Esophagus (tissue), 2 donors: ENCODE measurements around the gene AFF1. TPM values are rescaled to one million over a fixed set of nuclear protein-coding genes. Genes with fewer than 3 reads are reported as not detected.
A peak's percentile ranks its signal among the peaks of the same experiment; 100 is the strongest.

Source experiments
- H3K27ac ChIP-seq, 2 donors: one replicate each; pipeline ENCODE4 v1.5.1; 2013; ENCODE audit warnings: low read depth in 2 of 2, mild to moderate bottlenecking in 2 of 2, inconsistent platforms in 1 of 2, low read length in 1 of 2, moderate library complexity in 1 of 2
- H3K27me3 ChIP-seq, 2 donors: one replicate each; pipeline ENCODE4 v1.6.1; 2013; ENCODE audit warnings: low read length in 2 of 2, control low read depth in 1 of 2, mild to moderate bottlenecking in 1 of 2; ENCODE audit not compliant: insufficient read depth in 2 of 2, control insufficient read depth in 1 of 2
- H3K36me3 ChIP-seq, 2 donors: one replicate each; pipeline ENCODE4 v1.6.1; 2013; ENCODE audit warnings: low read length in 1 of 2; ENCODE audit not compliant: control insufficient read depth in 2 of 2, insufficient read depth in 2 of 2
- H3K4me1 ChIP-seq, 2 donors: one replicate each; pipeline ENCODE4 v1.6.1; 2013; ENCODE audit warnings: low read length in 1 of 2; ENCODE audit not compliant: control insufficient read depth in 2 of 2, insufficient read depth in 2 of 2
- H3K4me3 ChIP-seq, 2 donors: one replicate each; pipeline ENCODE4 v1.5.1; 2013; ENCODE audit warnings: low read length in 2 of 2, mild to moderate bottlenecking in 2 of 2, low read depth in 1 of 2, moderate library complexity in 1 of 2
- H3K9me3 ChIP-seq, 2 donors: one replicate each; pipeline ENCODE4 v1.6.1; 2013; ENCODE audit warnings: mild to moderate bottlenecking in 2 of 2, low read depth in 1 of 2, low read length in 1 of 2, moderate library complexity in 1 of 2; ENCODE audit not compliant: control insufficient read depth in 2 of 2, insufficient read depth in 1 of 2
- WGBS, 2 donors: extraction: QIAGEN DNeasy Blood & Tissue Kit; methylation state at CpG; one replicate each; pipeline ENCODE4 v1.1.7; 2013; 5-methylcytosine and 5-hydroxymethylcytosine counted together
- polyA plus RNA-seq, 2 donors: library from polyadenylated mRNA; stranded (reverse); fragments of 200-250 nt; gene quantifications; one replicate each; pipeline ENCODE4 v1.2.3, GENCODE V29; 2013
- donor health status: healthy with polysubstance abuse.
- donor health status: Bipolar disorder and iron deficiency.

Gene AFF1
- polyA plus RNA-seq, 2 donors, result 7.5 to 10.4 TPM

DNA sequence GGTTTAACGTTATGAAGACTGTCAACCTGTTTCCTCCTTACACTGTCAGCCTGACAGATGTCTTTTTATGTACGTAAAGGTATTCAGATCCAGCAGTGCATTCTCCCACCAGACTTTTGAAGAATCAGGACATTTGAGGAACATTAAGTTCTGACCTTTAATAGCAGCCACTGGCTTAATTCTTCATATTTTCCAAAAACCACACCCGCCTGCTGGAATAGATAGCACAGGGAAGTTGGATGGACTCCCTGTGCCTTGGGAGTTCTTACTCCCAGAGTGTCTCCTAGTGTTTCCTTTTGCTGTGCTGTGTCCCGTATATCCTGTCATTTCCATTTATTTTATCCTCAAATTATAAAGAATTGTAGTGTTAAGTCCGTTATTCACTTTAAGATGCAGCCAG, 94.5 kb downstream of the AFF1 start:
- H3K36me3 ChIP-seq, result no peaks in the 10 kb centered on the region
- no peak overlapping the region for H3K4me3 ChIP-seq
- 50 to 54% methylated on average over 5 of the region's 5 CpGs for WGBS, 2 donors
- H3K4me1 ChIP-seq, result peaks cover 8 to 15% of the 10 kb centered on the region in 2 donors
- no peaks in the 10 kb centered on the region for H3K27me3 ChIP-seq
- H3K27ac ChIP-seq, result peak overlapping the region in 1 of 2 donors; percentile 13
- no peaks in the 10 kb centered on the region for H3K9me3 ChIP-seq

DNA sequence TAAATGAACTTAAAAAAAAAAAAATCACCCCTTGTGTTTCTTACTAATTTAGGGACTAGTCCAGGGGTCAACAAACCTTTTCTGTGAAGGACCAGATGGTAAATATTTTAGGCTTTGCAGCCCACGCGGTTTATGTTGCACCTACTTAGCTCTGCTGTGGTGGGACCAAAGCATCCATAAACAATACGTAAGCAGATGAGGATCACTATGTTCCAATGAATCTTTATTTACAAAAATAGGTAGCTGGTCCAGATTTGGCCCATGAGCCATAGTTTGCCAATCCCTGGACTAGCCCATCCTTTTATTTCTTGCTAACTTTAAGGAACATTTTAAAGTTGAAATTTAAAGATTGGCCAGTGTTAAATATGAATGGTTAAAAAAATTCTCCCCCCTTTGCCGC, 95.3 kb downstream of the AFF1 start:
- Histone ChIP-seq H3K27ac (no peak overlapping the region), H3K27me3 (no peaks in the 10 kb centered on the region), H3K4me1 (peaks cover 8 to 12% of the 10 kb centered on the region in 2 donors), H3K9me3 (no peaks in the 10 kb centered on the region), H3K36me3 (no peaks in the 10 kb centered on the region), H3K4me3 (no peak overlapping the region)
- 80 to 85% methylated on average over 4 of the region's 4 CpGs for WGBS, 2 donors

DNA sequence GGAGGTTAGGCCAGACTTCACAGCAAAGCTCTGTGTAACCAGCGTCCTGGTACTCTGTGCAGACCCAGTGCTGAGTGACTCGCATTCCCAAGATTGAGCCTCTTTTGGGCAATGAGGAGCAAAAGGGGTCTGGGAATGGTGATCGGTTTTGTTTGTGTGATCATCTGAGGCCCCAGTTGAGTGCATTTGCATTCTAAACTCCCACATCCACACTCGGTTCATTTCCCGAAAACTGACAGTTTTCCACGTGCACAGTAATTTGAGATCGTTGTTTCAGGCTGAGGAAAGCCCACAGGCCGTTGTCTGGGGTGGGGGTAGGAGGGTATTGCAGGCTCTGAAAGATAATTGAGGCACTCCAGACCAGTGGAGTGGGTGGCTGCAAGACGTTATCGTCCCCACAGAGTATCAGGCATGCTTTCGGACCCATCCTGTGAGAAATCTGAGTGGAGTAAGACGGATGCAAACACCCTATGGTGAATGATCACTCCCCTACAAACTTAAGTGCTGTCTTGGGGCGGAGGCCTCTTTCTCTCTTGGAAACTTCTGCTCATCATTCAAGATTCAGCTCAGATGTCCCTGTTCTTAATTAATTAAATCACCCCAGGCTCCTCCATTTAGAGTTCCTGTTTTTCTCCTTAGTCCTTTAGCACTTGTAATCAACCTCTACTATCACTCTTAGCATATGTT, 96.1 kb downstream of the AFF1 start:
- no peak overlapping the region for H3K4me3 ChIP-seq
- no peaks in the 10 kb centered on the region for H3K27me3 ChIP-seq
- H3K36me3 ChIP-seq, result no peaks in the 10 kb centered on the region
- H3K9me3 ChIP-seq, result no peaks in the 10 kb centered on the region
- WGBS, 2 donors, result 55 to 60% methylated on average over 13 of the region's 13 CpGs
- H3K27ac ChIP-seq, result peak overlapping the region; percentile 27 to 43
- H3K4me1 ChIP-seq, result peaks cover 6 to 8% of the 10 kb centered on the region in 2 donors

DNA sequence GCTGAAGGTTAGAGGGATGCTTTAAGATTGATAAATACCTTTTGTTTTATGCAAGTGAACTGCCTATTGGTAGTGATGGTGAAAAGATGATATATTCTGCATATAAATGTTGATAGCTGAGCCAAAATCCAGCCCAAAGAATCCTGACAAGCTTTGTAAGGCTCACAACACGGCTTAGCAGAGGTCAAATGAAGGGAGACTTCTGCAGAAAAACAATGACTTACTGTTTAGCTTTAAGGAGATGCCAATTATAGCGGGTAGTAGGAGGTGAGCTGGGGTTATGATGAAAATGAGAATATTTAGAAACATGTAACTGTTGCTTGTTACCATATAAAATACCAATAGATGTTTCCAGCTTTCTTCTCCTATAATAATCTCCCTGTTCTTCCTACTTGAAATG, 97.1 kb downstream of the AFF1 start:
- Histone ChIP-seq H3K27me3 (no peaks in the 10 kb centered on the region), H3K9me3 (no peaks in the 10 kb centered on the region), H3K4me3 (no peak overlapping the region), H3K36me3 (no peaks in the 10 kb centered on the region), H3K4me1 (peaks cover 2 to 8% of the 10 kb centered on the region in 2 donors), H3K27ac (no peak overlapping the region)
- WGBS, 2 donors, result 15 to 31% methylated on average over 2 of the region's 2 CpGs

DNA sequence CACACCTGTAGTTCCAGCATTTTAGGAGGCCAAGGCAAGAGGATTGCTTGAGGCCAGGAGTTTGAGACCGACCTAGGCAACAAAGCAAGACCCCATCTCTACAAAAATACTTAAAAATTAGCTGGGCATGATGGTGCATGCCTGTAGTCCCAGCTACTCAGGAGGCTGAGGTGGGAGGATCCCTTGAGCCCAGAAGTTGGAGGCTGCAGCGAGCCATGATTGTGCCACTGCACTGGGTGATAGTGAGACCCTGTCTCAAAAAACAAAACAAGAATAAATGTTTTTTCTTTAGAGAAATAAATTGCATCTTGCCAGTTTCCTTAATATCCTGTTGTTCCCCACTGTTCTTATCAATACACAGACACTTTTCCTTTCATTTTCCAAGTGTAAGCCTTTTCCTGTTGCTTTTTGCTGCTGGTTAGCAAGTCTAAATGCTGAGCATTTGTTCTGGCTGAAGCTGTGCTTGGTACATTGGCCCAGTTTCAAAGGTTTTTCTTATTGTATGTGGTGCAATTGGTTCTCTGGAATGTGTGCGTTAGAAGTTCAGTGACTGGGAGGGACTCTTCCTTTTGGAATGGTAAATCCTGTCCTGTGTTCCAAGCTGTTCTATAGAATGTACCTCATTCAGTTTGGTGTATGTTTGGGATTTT, 98.2 kb downstream of the AFF1 start:
- H3K4me1 ChIP-seq, result peaks cover 6 to 8% of the 10 kb centered on the region in 2 donors
- H3K4me3 ChIP-seq, result no peak overlapping the region
- WGBS, 2 donors, result 60 to 63% methylated on average over 3 of the region's 3 CpGs
- H3K27ac ChIP-seq, result peak overlapping the region in 1 of 2 donors; percentile 13
- H3K36me3 ChIP-seq, result no peaks in the 10 kb centered on the region
- no peaks in the 10 kb centered on the region for H3K9me3 ChIP-seq
- H3K27me3 ChIP-seq, result no peaks in the 10 kb centered on the region

DNA sequence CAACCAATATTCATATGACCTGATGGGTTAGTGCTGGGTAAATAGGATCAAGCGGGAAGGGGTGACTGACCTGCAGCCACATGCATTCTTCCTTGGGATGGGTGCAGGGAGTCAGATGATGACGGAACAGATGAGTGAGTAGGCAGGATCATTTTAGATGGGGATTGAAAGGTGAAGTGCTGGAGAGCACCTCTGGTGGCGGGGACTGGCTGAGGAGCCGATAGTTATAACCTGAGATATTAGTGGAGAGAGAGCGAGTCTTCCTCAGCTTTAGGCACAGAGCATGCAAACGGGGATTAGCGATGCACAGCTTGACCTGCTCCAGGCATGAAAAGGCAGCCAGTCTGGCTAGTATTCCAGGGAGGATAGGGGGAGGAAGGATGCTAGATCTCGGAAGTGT, 99.1 kb downstream of the AFF1 start:
- WGBS, 2 donors, result 64 to 70% methylated on average over 8 of the region's 8 CpGs
- no peaks in the 10 kb centered on the region for H3K27me3 ChIP-seq
- no peak overlapping the region for H3K4me3 ChIP-seq
- no peaks in the 10 kb centered on the region for H3K36me3 ChIP-seq
- no peaks in the 10 kb centered on the region for H3K9me3 ChIP-seq
- H3K27ac ChIP-seq, result peak overlapping the region in 1 of 2 donors; percentile 24
- H3K4me1 ChIP-seq, result peaks cover 6 to 8% of the 10 kb centered on the region in 2 donors

DNA sequence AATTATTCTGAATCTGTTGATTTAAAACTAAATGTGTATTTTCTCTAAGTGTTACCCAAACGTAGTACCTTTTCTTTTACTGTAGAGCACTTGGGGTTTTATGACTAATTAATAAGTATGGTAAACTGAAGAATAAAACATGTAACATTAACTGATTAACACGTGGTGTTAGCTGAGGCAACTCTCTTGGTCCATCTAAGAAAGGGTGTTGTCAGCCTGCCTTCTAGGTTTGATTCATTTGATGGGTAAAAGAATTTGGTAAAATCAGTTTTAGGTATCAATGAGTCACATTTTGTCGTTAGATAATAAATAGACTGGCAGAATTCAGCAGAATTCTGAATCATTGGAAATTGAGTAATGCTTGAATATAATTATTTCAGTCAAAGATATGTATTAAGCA, 99.7 kb downstream of the AFF1 start:
- no peak overlapping the region for H3K27ac ChIP-seq
- WGBS, 2 donors, result 42 to 57% methylated on average over 3 of the region's 3 CpGs
- H3K27me3 ChIP-seq, result no peaks in the 10 kb centered on the region
- H3K4me3 ChIP-seq, result no peak overlapping the region
- H3K36me3 ChIP-seq, result no peaks in the 10 kb centered on the region
- H3K4me1 ChIP-seq, result peaks cover 7 to 9% of the 10 kb centered on the region in 2 donors
- H3K9me3 ChIP-seq, result no peaks in the 10 kb centered on the region

DNA sequence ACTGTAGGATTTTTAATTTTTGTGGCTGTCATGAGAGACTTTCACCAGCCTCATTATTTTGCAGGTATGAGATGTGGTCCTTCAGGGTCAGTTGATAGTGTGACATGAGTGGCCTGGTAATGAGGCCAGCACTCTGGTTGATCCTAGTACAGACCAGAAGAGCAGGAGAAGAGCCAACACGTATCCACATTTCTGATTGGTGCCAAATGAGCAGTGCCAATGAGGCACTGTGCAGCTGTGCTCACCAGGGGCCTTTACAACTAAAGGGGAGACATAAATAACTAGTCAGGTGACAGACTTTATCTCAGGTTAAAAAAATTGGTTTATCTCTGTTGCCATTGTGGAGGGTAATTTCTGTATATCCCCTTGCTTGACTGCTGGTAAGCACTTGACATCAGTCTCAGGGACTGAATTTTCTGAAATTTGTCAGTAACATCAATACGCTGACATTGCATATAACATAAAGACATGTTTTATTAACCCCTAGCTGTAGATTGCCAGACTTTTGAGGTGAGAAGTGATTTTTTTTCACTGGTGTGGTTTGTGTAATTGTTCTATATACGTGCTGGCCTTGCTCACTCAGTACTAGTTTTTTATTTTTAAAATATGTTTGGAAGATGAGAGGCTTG, 101.2 kb downstream of the AFF1 start:
- peaks cover 3 to 9% of the 10 kb centered on the region in 2 donors for H3K4me1 ChIP-seq
- H3K4me3 ChIP-seq, result no peak overlapping the region
- no peaks in the 10 kb centered on the region for H3K36me3 ChIP-seq
- 71 to 80% methylated on average over 3 of the region's 3 CpGs for WGBS, 2 donors
- no peak overlapping the region for H3K27ac ChIP-seq
- H3K27me3 ChIP-seq, result no peaks in the 10 kb centered on the region
- no peaks in the 10 kb centered on the region for H3K9me3 ChIP-seq

DNA sequence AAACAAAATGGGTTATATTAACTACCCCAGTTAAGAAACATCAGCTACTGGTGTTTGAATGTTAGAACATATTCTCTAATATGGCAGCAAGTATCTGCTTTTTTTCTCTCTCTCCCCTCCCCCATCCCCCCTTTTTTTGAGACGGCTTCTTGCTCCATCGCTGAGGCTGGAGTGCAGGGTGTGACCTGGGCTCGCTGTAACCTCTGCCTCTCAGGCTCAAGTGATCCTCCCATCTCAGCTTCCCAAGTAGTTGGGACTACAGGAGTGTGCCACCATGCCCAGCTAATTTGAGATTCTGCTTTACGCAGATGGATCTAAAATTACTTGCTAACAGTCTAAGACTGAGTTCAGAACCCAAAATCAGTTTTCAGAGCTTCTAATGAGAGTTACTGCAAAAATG, 101.9 kb downstream of the AFF1 start:
- WGBS, 2 donors, result 64 to 71% methylated on average over 4 of the region's 4 CpGs
- Histone ChIP-seq H3K27ac (peak overlapping the region in 1 of 2 donors; percentile 49), H3K4me3 (no peak overlapping the region), H3K27me3 (no peaks in the 10 kb centered on the region), H3K4me1 (peaks cover 2 to 9% of the 10 kb centered on the region in 2 donors), H3K9me3 (no peaks in the 10 kb centered on the region), H3K36me3 (no peaks in the 10 kb centered on the region)
